Pancreas (tissue), 10 donors: ENCODE data around the gene CUTC. TPM values are rescaled to one million over a fixed set of nuclear protein-coding genes. Genes with fewer than 3 reads are reported as not detected.
A peak's percentile ranks its signal among the peaks of the same experiment; 100 is the strongest.
"Not testable (repeated sequence)": the region's sequence is repeated elsewhere in the genome, so short reads cannot be mapped to it uniquely, and the experiment has no call there.

Experiments
- ATAC-seq, 4 donors: fragments of 200-7000 bp; cut with Tn5 transposase; one replicate each; pipeline versions ENCODE4 v1.8.0 to v1.9.1; 2020; ENCODE audit warnings: mild to moderate bottlenecking in 4 of 4, moderate library complexity in 4 of 4
- DNase-seq, 6 donors: peaks; one replicate each; pipeline ENCODE4 v3.0.0-alpha.2; 2020
- FAIRE-seq: peaks from 2 replicates; lab custom pipeline; 2012; peaks lifted over from hg19 to GRCh38; lab: Jason Lieb, UNC
- H3K27ac ChIP-seq, 4 donors: fragments of 200-600 bp; sonication (generic); 1 replicate in 3 of 4; 2 replicates in 1 of 4; pipeline versions ENCODE4 v1.5.0 to v1.8.0; 2020
- H3K27me3 ChIP-seq, 4 donors: fragments of 200-600 bp; one replicate each; pipeline ENCODE4 v1.8.0; 2021
- H3K36me3 ChIP-seq, 3 donors: fragments of 200-600 bp; sonication (generic) in 1 of 3; one replicate each; pipeline versions ENCODE4 v1.5.0 to v1.8.0; 2020 to 2021
- H3K4me1 ChIP-seq, 3 donors: fragments of 200-600 bp; one replicate each; pipeline ENCODE4 v1.8.0; 2021
- H3K4me3 ChIP-seq, 4 donors: fragments of 200-600 bp; sonication (generic) in 2 of 4; one replicate each; pipeline versions ENCODE4 v1.5.0 to v1.8.0; 2020 to 2021
- H3K9me3 ChIP-seq, 4 donors: fragments of 200-600 bp; one replicate each; pipeline ENCODE4 v1.8.0; 2021
- CTCF ChIP-seq, 4 donors: fragments of 200-600 bp; sonication (generic) in 3 of 4; IDR thresholded peaks; one replicate each; pipeline versions ENCODE4 v1.5.0 to v1.8.0; 2021; ENCODE audit warnings: antibody characterized with exemption in 4 of 4
- WGBS, 2 donors: extraction: QIAGEN DNeasy Blood & Tissue Kit; methylation state at CpG; one replicate each; pipeline ENCODE4 v1.1.7; 2013; 5-methylcytosine and 5-hydroxymethylcytosine counted together
- intact Hi-C, 3 donors: fragments of 100-400 bp; cut with DNase I; formaldehyde crosslinking; loops; one replicate each; pipeline versions ENCODE4 v1.11.1 to v1.14.2; 2022
- polyA plus RNA-seq, 2 donors: library from polyadenylated mRNA; stranded (reverse); fragments of 200-250 nt; gene quantifications; one replicate each; pipeline ENCODE4 v1.2.3, GENCODE V29; 2013
- total RNA-seq, 6 donors: library from RNA; stranded (reverse); fragmentation: NEBNext Ultra II Directional in 4 of 6; extraction: Animal tissue kit (Norgen Biotek cat#: 25700) in 4 of 6; gene quantifications; one replicate each; pipeline versions ENCODE4 v1.2.1 to v1.2.4, GENCODE V29; 2021 to 2023
- donor health status: healthy with polysubstance abuse.
- donor health status: DM: no; HTN: no; CAD: no; lungs with moderate emphysema.
- donor health status: DM: no; HTN: no; CAD: no.
- donor health status: control.
- donor health status: control.
- donor health status: Bipolar disorder and iron deficiency.
- donor health status: DM: yes; HTN: yes; CAD: no.
- donor health status: DM: no; HTN: no; CAD: no.
- donor health status: DM: no; HTN: no; CAD: no.
- donor health status: DM: yes; HTN: yes; CAD: no.

CUTC gene
- total and polyA plus RNA-seq, 8 donors: 5.4 to 14.5 (median 8.6) TPM

GRCh38 chr10:99720387-99720786 lies 11.6 kb upstream of the CUTC start:
- H3K27ac ChIP-seq: no peak overlapping the region
- H3K36me3 ChIP-seq: peaks cover 0 to 59% (median 29%) of the 10 kb centered on the region in 3 donors
- DNase-seq: no peak
- no peaks in the 10 kb centered on the region for H3K27me3 ChIP-seq
- WGBS, 2 donors: 62 to 66% methylated on average over 2 of the region's 2 CpGs
- ATAC-seq: no peak
- TF ChIP-seq CTCF (IDR thresholded peaks at IDR 0.05): no peak
- H3K4me1 ChIP-seq: no peaks in the 10 kb centered on the region
- intact Hi-C loops: no loop called here
- no peak overlapping the region for H3K4me3 ChIP-seq
- H3K9me3 ChIP-seq: no peaks in the 10 kb centered on the region
- FAIRE-seq: no peak

- FAIRE-seq (no peak), DNase-seq (no peak), ATAC-seq (no peak)
- Histone ChIP-seq H3K4me3 (no peak overlapping the region), H3K9me3 (no peaks in the 10 kb centered on the region), H3K36me3 (peaks cover 0 to 20% (median 5%) of the 10 kb centered on the region in 3 donors), H3K27me3 (no peaks in the 10 kb centered on the region), H3K27ac (no peak overlapping the region), H3K4me1 (peaks cover 9 to 18% (median 12%) of the 10 kb centered on the region in 3 donors)
- intact Hi-C loops: no loop called here
- 86 to 88% methylated on average over 1 of the region's 1 CpG for WGBS, 2 donors
- no peak for TF ChIP-seq CTCF (IDR thresholded peaks at IDR 0.05)
Observed at GRCh38 chr10:99730026-99730425, 2.0 kb upstream of the CUTC start.

GRCh38 chr10:99731306-99732032 lies 565 bp upstream of the CUTC start:
- peaks cover 0 to 5% (median 5%) of the 10 kb centered on the region in 3 donors for H3K36me3 ChIP-seq
- intact Hi-C loops: no loop called here
- no peak for FAIRE-seq
- peak overlapping the region; percentile 73 to 91 (median 80) for H3K4me3 ChIP-seq
- ATAC-seq: peak in 2 of 4 donors; percentile 12 to 30
- no peak for TF ChIP-seq CTCF (IDR thresholded peaks at IDR 0.05)
- H3K9me3 ChIP-seq: no peaks in the 10 kb centered on the region
- H3K27ac ChIP-seq: peak overlapping the region; percentile 85 to 96 (median 90)
- H3K27me3 ChIP-seq: no peaks in the 10 kb centered on the region
- 2% methylated on average over 16 of the region's 16 CpGs for WGBS, 2 donors
- H3K4me1 ChIP-seq: peaks cover 9 to 18% (median 12%) of the 10 kb centered on the region in 3 donors
- no peak for DNase-seq

- TF ChIP-seq CTCF (IDR thresholded peaks at IDR 0.05): no peak
- no peaks in the 10 kb centered on the region for H3K36me3 ChIP-seq
- intact Hi-C loops: no loop called here
- 80 to 81% methylated on average over 8 of the region's 8 CpGs for WGBS, 2 donors
- no peak for FAIRE-seq
- no peak overlapping the region for H3K27ac ChIP-seq
- DNase-seq: no peak
- peaks cover 9 to 18% (median 12%) of the 10 kb centered on the region in 3 donors for H3K4me1 ChIP-seq
- peak overlapping the region in 2 of 4 donors; percentile 74 to 86 for H3K4me3 ChIP-seq
- no peaks in the 10 kb centered on the region for H3K9me3 ChIP-seq
- no peaks in the 10 kb centered on the region for H3K27me3 ChIP-seq
- no peak for ATAC-seq
Observed at GRCh38 chr10:99733366-99733765, 1.3 kb downstream of the CUTC start.

- FAIRE-seq, H3K36me3 ChIP-seq, DNase-seq, ATAC-seq, H3K9me3 ChIP-seq, H3K27me3 ChIP-seq, intact Hi-C loops, H3K4me3 ChIP-seq, H3K27ac ChIP-seq: not testable (repeated sequence)
- H3K4me1 ChIP-seq: peaks cover 9 to 18% (median 12%) of the 10 kb centered on the region in 3 donors
- WGBS, 2 donors: 97 to 98% methylated on average over 10 of the region's 10 CpGs
Observed at GRCh38 chr10:99734111-99734510, 2.1 kb downstream of the CUTC start.
